HG03039 (cell line): ENCODE results near the gene COG6.

Experiments used
- ATAC-seq: cut with Tn5 transposase; IDR thresholded peaks from one replicate; pipeline ENCODE4 v1.9.1; 2021; ENCODE audit warnings: mild to moderate bottlenecking, moderate library complexity; ENCODE audit not compliant: unreplicated experiment

COG6 gene

GRCh38 chr13:39767791-39768517 lies 112.5 kb downstream of the COG6 start:
- no peak for ATAC-seq

GRCh38 chr13:39768962-39769361 lies 113.5 kb downstream of the COG6 start:
- ATAC-seq, result no peak

- ATAC-seq, result no peak
Observed at GRCh38 chr13:39770221-39771090, 115.0 kb downstream of the COG6 start.

- ATAC-seq, result no peak
Observed at GRCh38 chr13:39773833-39774232, 118.4 kb downstream of the COG6 start.

GRCh38 chr13:39776439-39776838 lies 121.0 kb downstream of the COG6 start:
- peak; percentile 81 for ATAC-seq

GRCh38 chr13:39777021-39777420 lies 121.6 kb downstream of the COG6 start:
- no peak for ATAC-seq

GRCh38 chr13:39777527-39778061 lies 122.1 kb downstream of the COG6 start:
- ATAC-seq, result no peak

- no peak for ATAC-seq
Observed at GRCh38 chr13:39779337-39780265, 124.1 kb downstream of the COG6 start.

- no peak for ATAC-seq
Observed at GRCh38 chr13:39780711-39781110, 125.2 kb downstream of the COG6 start.

- ATAC-seq, result no peak
Observed at GRCh38 chr13:39781381-39781780, 125.9 kb downstream of the COG6 start.

- no peak for ATAC-seq
Observed at GRCh38 chr13:39783051-39783450, 127.6 kb downstream of the COG6 start.

GRCh38 chr13:39784347-39784746 lies 128.9 kb downstream of the COG6 start:
- no peak for ATAC-seq

GRCh38 chr13:39786091-39786490 lies 130.6 kb downstream of the COG6 start:
- ATAC-seq, result no peak

- ATAC-seq, result no peak
Observed at GRCh38 chr13:39787086-39787487, 131.6 kb downstream of the COG6 start.

- ATAC-seq, result no peak
Observed at GRCh38 chr13:39788102-39788501, 132.6 kb downstream of the COG6 start.

- no peak for ATAC-seq
Observed at GRCh38 chr13:39789451-39789850, 134.0 kb downstream of the COG6 start.
